H1 (cell line): ENCODE results near the gene SAP30. TPM values are rescaled to one million over a fixed set of nuclear protein-coding genes. Genes with fewer than 3 reads are reported as not detected.

Experiments
- ATF2 ChIP-seq: IDR thresholded peaks from 2 replicates; pipeline ENCODE4 v1.6.1; 2012; ENCODE audit warnings: low read length, inconsistent platforms
- KDM1A ChIP-seq: fragments of 200-600, 300-600 bp; sonication (generic); IDR thresholded peaks from 2 replicates; pipeline ENCODE4 v1.7.1; 2016; ENCODE audit warnings: mild to moderate bottlenecking, low read length, borderline replicate concordance
- TAF1 ChIP-seq: IDR thresholded peaks from 2 replicates; pipeline ENCODE4 v1.6.1; 2011; ENCODE audit warnings: mild to moderate bottlenecking, low read depth, low read length
- polyA plus RNA-seq, 7 experiments: library from polyadenylated mRNA; depleted of rRNA in 3 of 7; stranded (reverse) in 5 of 7; unstranded in 2 of 7; fragments of >200 nt in 5 of 7; fragments of 200-250 nt in 2 of 7; gene quantifications; 1 replicate in 5 of 7; 2 replicates in 1 of 7; 4 replicates in 1 of 7; pipeline versions ENCODE4 v1.2.1 to v1.2.3, GENCODE V29; 2011 to 2013; ENCODE audit warnings: missing spikeins in 2 of 7, mixed read lengths in 2 of 7
- total RNA-seq: library from RNA; stranded (reverse); fragmentation: NEBNext Ultra II Directional; extraction: Animal tissue kit (Norgen Biotek cat#: 25700); gene quantifications from 2 replicates; pipeline ENCODE4 v1.2.1, GENCODE V29; 2021

SAP30 gene
- total and polyA plus RNA-seq, 2 of the 8 experiments (the other 6 are each of a cell fraction or from before 2014, with no cell fraction given) = 7.7 to 21.1 TPM

- TF ChIP-seq ATF2 (no peak), KDM1A (no peak), TAF1 (no peak)
Measured at GRCh38 chr4:173420324-173420752, 49.6 kb downstream of the SAP30 start (continued).
